Activated T-cell treated with anti-CD3 and anti-CD28 coated beads, Interleukin-2, amount 50 U/mL, for 72 hours (primary cell): ENCODE results near the gene TNFRSF6B. TPM values are rescaled to one million over a fixed set of nuclear protein-coding genes. Genes with fewer than 3 reads are reported as not detected.

Source experiments
- ATAC-seq, 2 donors: fragments of 150-1000 bp; cut with Tn5 transposase; replicated peaks in 1 of 2; 2 replicates each; pipeline ENCODE4 v1.10.0; 2021; ENCODE audit warnings: moderate library complexity in 2 of 2, mild to moderate bottlenecking in 1 of 2
- DNase-seq, 2 donors: peaks; one replicate each; pipeline ENCODE4 v3.0.0; 2021 to 2022; ENCODE audit warnings: mixed read lengths in 1 of 2
- H3K27ac Mint-ChIP-seq: one replicate; pipeline ENCODE4 v1.8.0; 2022; ENCODE audit warnings: mild to moderate bottlenecking, moderate library complexity, mixed read lengths
- H3K27me3 Mint-ChIP-seq: one replicate; pipeline ENCODE4 v1.8.0; 2022; ENCODE audit warnings: low read depth, mixed read lengths
- H3K36me3 Mint-ChIP-seq, 2 donors: one replicate each; pipeline ENCODE4 v1.8.0; 2022; ENCODE audit warnings: mixed read lengths in 2 of 2, mild to moderate bottlenecking in 1 of 2; ENCODE audit not compliant: insufficient read depth in 2 of 2
- H3K4me1 Mint-ChIP-seq: one replicate; pipeline ENCODE4 v1.8.0; 2022; ENCODE audit warnings: low read depth, mixed read lengths
- H3K4me3 Mint-ChIP-seq, 2 donors: one replicate each; pipeline ENCODE4 v1.8.0; 2022; ENCODE audit warnings: mild to moderate bottlenecking in 2 of 2, mixed read lengths in 2 of 2, moderate library complexity in 2 of 2
- H3K9me3 Mint-ChIP-seq, 2 donors: one replicate each; pipeline ENCODE4 v1.8.0; 2022; ENCODE audit warnings: mixed read lengths in 2 of 2
- total RNA-seq, 2 donors: library from RNA; stranded (reverse); gene quantifications; one replicate each; pipeline ENCODE4 v1.2.3, GENCODE V29; 2022

Gene TNFRSF6B
- total RNA-seq, 2 donors from 2014 or later = 1.0 to 1.2 TPM

DNA sequence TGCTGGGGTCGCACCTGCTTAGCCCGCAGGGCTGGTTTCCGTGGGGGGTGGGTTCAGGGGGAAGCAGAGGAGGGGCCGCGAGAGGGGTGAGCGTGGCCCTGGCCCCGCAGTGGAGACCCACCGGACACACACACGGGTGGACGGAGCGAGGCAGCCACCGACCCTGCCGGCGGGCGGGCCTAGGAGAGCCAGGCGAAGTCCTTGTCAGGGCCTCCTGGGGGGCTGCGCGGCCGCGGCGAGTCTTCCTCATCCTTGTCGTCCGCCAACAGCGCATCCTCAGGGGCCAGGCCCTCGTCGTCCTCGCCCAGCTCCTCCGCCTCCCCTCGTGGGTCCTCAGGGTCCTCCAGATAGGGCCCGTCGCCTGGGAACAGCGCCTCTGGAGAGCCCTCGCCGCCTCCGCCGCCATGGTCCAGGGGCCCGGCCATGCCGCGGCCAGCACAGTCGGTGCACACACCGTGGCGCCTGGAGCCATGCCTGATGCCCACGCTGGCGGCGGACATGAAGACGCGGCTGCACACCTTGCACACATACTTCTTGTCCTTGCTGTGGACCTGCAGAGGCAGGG is 50.4 kb downstream of the TNFRSF6B start:
- H3K36me3 Mint-ChIP-seq = no peaks in the 10 kb centered on the region
- H3K27me3 Mint-ChIP-seq = no peaks in the 10 kb centered on the region
- DNase-seq = no peak
- H3K4me1 Mint-ChIP-seq = peaks cover 10% of the 10 kb centered on the region
- no peak for ATAC-seq
- no peaks in the 10 kb centered on the region for H3K9me3 Mint-ChIP-seq
- no peak overlapping the region for H3K4me3 Mint-ChIP-seq
- no peak overlapping the region for H3K27ac Mint-ChIP-seq

DNA sequence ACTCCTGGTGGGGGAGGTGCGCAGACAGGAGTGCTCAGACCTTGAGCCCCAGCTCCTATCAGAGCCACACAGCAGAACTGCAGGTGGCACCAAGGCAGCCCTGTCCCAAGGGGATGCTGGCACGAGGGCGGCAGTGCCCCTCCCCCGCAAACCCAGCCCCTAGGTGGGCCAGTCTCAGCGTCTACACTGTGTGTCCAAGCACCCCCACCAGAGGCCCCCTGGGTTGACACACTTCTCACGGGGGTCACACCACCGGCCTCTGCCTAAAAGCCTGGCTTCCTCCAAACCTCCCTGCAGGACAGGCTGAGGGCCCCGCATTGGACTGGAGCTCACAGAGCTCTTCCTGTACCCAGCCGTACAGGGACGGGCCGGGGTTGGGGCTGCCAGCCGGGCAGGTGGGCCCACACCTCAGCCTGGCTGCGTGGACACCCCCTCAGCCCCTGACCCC is 51.2 kb downstream of the TNFRSF6B start:
- Mint-ChIP-seq H3K4me3 (no peak overlapping the region), H3K36me3 (no peaks in the 10 kb centered on the region), H3K9me3 (no peaks in the 10 kb centered on the region), H3K4me1 (peaks cover 10% of the 10 kb centered on the region), H3K27ac (no peak overlapping the region), H3K27me3 (no peaks in the 10 kb centered on the region)
- DNase-seq = no peak
- ATAC-seq = no peak

Other genes with a start within 250 kb of the TNFRSF6B start
- under 1 TPM; 0.44 to 0.65 TPM for gene KCNQ2, start 224.0 kb upstream of the TNFRSF6B start, total RNA-seq
- gene EEF1A2, start 197.6 kb upstream of the TNFRSF6B start, total RNA-seq = 1 to 10 TPM in 1 of 2 donors, under 1 TPM in 1; 0.94 to 8.3 TPM
- gene PPDPF, start 175.9 kb upstream of the TNFRSF6B start, total RNA-seq = 100 to 1,000 TPM in 1 of 2 donors, 10 to 100 TPM in 1; 91.0 to 130 TPM
- 1 to 10 TPM in 1 of 2 donors, under 1 TPM in 1; 0.97 to 1.2 TPM for gene PTK6, start 159.3 kb upstream of the TNFRSF6B start, total RNA-seq
- not detected for gene SRMS, start 148.9 kb upstream of the TNFRSF6B start, total RNA-seq
- under 1 TPM; 0.67 to 0.74 TPM for gene FNDC11, start 142.5 kb upstream of the TNFRSF6B start, total RNA-seq
- 10 to 100 TPM in 1 of 2 donors, 1 to 10 TPM in 1; 8.8 to 31.2 TPM for gene HELZ2, start 122.4 kb upstream of the TNFRSF6B start, total RNA-seq
- 10 to 100 TPM; 17.5 to 22.8 TPM for gene GMEB2, start 69.6 kb upstream of the TNFRSF6B start, total RNA-seq
- gene STMN3, start 43.2 kb upstream of the TNFRSF6B start, total RNA-seq = 10 to 100 TPM; 14.4 to 21.8 TPM
- gene RTEL1, start 38.3 kb upstream of the TNFRSF6B start, total RNA-seq = 10 to 100 TPM; 26.8 to 34.6 TPM
- gene ARFRP1, start 11.3 kb downstream of the TNFRSF6B start, total RNA-seq = 10 to 100 TPM; 55.1 to 70.9 TPM
- gene ZGPAT, start 11.4 kb downstream of the TNFRSF6B start, total RNA-seq = 10 to 100 TPM; 24.3 to 28.0 TPM
- 10 to 100 TPM; 13.4 to 21.1 TPM for gene LIME1, start 40.0 kb downstream of the TNFRSF6B start, total RNA-seq
- 10 to 100 TPM; 43.5 to 47.0 TPM for gene SLC2A4RG, start 43.1 kb downstream of the TNFRSF6B start, total RNA-seq
- gene ZBTB46, start 134.6 kb downstream of the TNFRSF6B start, total RNA-seq = 1 to 10 TPM; 2.7 to 8.2 TPM
- gene ABHD16B, start 164.8 kb downstream of the TNFRSF6B start, total RNA-seq = under 1 TPM in 1 of 2 donors, not detected in 1; 0.22 TPM
- 10 to 100 TPM; 71.5 to 76.8 TPM for gene TPD52L2, start 168.6 kb downstream of the TNFRSF6B start, total RNA-seq
- 10 to 100 TPM; 37.6 to 40.5 TPM for gene DNAJC5, start 198.5 kb downstream of the TNFRSF6B start, total RNA-seq